ENCODE results near the gene CACNG3.

DNA sequence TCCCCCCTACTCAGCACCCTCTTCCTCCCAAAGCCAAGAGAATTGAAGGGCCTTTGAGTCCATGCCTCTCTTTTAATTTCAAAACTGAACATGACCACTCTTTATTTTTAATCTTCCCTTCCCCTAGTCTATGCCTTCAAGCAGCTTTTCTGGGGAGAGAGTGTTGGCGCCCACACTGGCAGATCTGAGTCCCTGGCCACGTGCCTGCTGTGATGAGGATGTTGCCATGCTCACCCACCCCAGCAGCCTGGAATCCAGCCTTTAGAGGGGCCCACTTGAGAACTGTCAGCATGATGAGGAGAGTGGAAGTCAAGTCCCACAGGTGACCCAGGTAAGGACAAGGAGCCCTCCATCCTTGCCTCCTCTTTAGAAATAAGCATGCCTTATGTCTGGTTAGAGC lies 20.3 kb upstream of the CACNG3 start:
- TF ChIP-seq CTCF (IDR thresholded peaks at IDR 0.05; ENCODE audit: low read depth, low read length, poor library complexity, severe bottlenecking) = no peak
- no peak for TF ChIP-seq EZH2phosphoT487 (IDR thresholded peaks at IDR 0.05; ENCODE audit: borderline replicate concordance, low read length)

All from DOHH2 (cell line).